SK-N-MC (cell line): ENCODE measurements around the gene RCAN1.

Source experiments
- DNase-seq: peaks from one replicate; pipeline ENCODE4 v3.0.0-alpha.2; 2011; ENCODE audit warnings: low read depth, low spot score
- H3K27ac ChIP-seq: fragments of 200-600 bp; sonication (generic); 2 replicates; pipeline ENCODE4 v1.5.1; 2016; ENCODE audit warnings: mixed run types
- H3K36me3 ChIP-seq: fragments of 200-600 bp; sonication (generic); 2 replicates; pipeline ENCODE4 v1.6.1; 2017; ENCODE audit warnings: antibody characterized with exemption, low read length, mixed read lengths; ENCODE audit not compliant: insufficient read depth
- H3K4me3 ChIP-seq: fragments of 200-600 bp; sonication (generic); 2 replicates; pipeline ENCODE4 v1.5.1; 2016
- H3K9ac ChIP-seq: fragments of 200-600 bp; sonication (generic); 2 replicates; pipeline ENCODE4 v1.8.0; 2017; ENCODE audit warnings: mixed run types, mixed read lengths; ENCODE audit not compliant: insufficient read length
- H3K9me3 ChIP-seq: fragments of 200-600 bp; sonication (generic); 2 replicates; pipeline ENCODE4 v1.6.1; 2017; ENCODE audit warnings: low read depth, mild to moderate bottlenecking, antibody characterized with exemption, low read length, moderate library complexity, mixed read lengths
- EZH2 ChIP-seq: fragments of 200-600 bp; sonication (generic); IDR thresholded peaks from one replicate; pipeline ENCODE4 v1.6.1; 2017; ENCODE audit warnings: antibody characterized with exemption
- FOXP2 ChIP-seq: optimal IDR thresholded peaks from 2 replicates; pipeline ENCODE3; 2011; ENCODE audit warnings: mild to moderate bottlenecking, moderate library complexity; ENCODE audit not compliant: insufficient read depth; ENCODE audit errors: extremely low read length, control extremely low read depth
- POLR2AphosphoS5 ChIP-seq: IDR thresholded peaks from 2 replicates; pipeline ENCODE4 v1.6.1; 2012; ENCODE audit warnings: mild to moderate bottlenecking, low read depth, low read length, borderline replicate concordance

Gene RCAN1

GRCh38 chr21:34630536-34631143, 15.7 kb upstream of the RCAN1 start:
- H3K9ac ChIP-seq = no peak overlapping the region
- H3K4me3 ChIP-seq = no peak overlapping the region
- H3K36me3 ChIP-seq = no peaks in the 10 kb centered on the region
- no peak overlapping the region for H3K27ac ChIP-seq
- no peaks in the 10 kb centered on the region for H3K9me3 ChIP-seq
- DNase-seq = no peak
- TF ChIP-seq EZH2 (no peak), FOXP2 (no peak), POLR2AphosphoS5 (no peak)

GRCh38 chr21:34626131-34626530, 11.2 kb upstream of the RCAN1 start:
- no peak for TF ChIP-seq FOXP2
- no peak for TF ChIP-seq EZH2
- no peak for TF ChIP-seq POLR2AphosphoS5
- Histone ChIP-seq H3K27ac (no peak overlapping the region), H3K9me3 (no peaks in the 10 kb centered on the region), H3K4me3 (no peak overlapping the region), H3K36me3 (no peaks in the 10 kb centered on the region), H3K9ac (no peak overlapping the region)
- DNase-seq = no peak

DNA sequence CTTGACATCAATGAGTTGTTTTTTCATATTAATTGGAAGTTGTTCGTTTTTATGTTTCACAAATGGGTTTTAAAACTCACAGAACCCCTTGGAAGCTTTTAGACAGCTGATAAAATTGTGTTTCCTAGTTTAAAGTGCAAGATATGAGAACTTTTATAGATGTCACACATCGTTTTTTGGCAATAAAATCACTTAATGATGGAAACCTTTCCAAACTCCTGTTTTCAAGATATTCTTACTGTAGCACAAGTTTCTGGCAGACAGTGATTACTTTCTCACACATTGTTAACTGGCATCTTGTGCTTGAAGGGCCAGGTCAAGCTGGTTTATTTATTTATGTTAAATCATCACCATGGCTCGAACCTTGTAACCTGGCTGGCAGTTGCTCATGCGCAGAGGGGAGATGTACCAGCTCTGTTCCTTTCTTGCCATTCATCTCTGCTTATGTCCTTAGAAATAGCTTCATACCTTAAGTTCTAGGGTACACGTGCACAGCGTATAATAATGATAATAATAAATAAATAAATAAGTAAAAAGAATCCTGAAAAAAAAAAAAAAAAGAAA, 10.2 kb upstream of the RCAN1 start:
- no peak for DNase-seq

GRCh38 chr21:34623516-34623915, 8.6 kb upstream of the RCAN1 start:
- no peaks in the 10 kb centered on the region for H3K36me3 ChIP-seq
- no peak for TF ChIP-seq FOXP2
- TF ChIP-seq EZH2 = no peak
- TF ChIP-seq POLR2AphosphoS5 = no peak
- no peak overlapping the region for H3K9ac ChIP-seq
- no peak overlapping the region for H3K27ac ChIP-seq
- H3K9me3 ChIP-seq = no peaks in the 10 kb centered on the region
- H3K4me3 ChIP-seq = no peak overlapping the region
- no peak for DNase-seq

More for the DNA sequence above, 10.2 kb upstream of the RCAN1 start:
- TF ChIP-seq EZH2 (no peak), FOXP2 (no peak), POLR2AphosphoS5 (no peak)
- no peaks in the 10 kb centered on the region for H3K36me3 ChIP-seq
- no peaks in the 10 kb centered on the region for H3K9me3 ChIP-seq
- H3K9ac ChIP-seq = no peak overlapping the region
- no peak overlapping the region for H3K4me3 ChIP-seq
- no peak overlapping the region for H3K27ac ChIP-seq

- Histone ChIP-seq H3K4me3 (no peak overlapping the region), H3K27ac (no peak overlapping the region), H3K36me3 (no peaks in the 10 kb centered on the region), H3K9ac (no peak overlapping the region), H3K9me3 (no peaks in the 10 kb centered on the region)
- no peak for DNase-seq
- TF ChIP-seq POLR2AphosphoS5 (no peak), FOXP2 (no peak), EZH2 (no peak)
Observed at GRCh38 chr21:34621434-34622350, 6.8 kb upstream of the RCAN1 start.

DNA sequence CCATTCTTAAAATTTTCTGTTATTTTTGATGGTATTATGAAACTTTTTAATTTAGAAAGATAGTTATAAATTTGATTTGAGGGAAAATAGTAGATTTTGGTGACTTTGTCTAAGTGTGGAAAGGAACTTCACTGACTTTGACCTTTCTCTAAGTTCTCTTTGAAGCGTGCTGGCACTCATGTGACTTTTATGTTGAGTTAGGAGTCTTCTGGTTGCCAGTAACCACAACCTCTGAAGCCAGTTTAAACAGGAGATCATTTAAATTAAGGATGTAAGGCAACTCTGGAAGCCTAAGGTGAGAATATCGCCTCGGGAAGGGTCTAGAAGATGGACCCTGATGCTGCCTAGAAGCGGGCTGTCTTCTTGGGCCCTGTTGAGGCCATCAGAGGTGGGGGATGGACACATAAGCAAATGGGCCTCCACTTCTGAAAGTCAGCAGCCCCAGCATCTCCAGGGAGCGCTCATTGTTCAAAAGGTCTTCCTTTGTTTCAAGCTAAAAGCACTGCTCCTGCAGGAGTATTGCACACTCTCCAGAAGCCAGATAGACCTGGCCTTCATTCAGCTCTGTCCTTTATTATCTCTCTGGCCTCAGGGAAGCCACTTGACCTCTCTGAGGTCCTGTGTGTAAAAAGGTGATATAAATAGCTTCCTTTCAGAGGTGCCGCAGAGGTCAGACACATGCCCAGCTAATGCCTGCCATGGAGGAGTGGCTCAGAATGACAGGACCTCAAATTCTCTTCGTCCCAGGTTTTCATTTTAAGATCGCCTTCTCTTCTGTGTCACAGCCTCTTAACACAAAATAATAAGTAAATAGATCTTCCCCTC, 5.1 kb upstream of the RCAN1 start:
- H3K27ac ChIP-seq = no peak overlapping the region
- no peak for DNase-seq
- no peaks in the 10 kb centered on the region for H3K9me3 ChIP-seq

DNA sequence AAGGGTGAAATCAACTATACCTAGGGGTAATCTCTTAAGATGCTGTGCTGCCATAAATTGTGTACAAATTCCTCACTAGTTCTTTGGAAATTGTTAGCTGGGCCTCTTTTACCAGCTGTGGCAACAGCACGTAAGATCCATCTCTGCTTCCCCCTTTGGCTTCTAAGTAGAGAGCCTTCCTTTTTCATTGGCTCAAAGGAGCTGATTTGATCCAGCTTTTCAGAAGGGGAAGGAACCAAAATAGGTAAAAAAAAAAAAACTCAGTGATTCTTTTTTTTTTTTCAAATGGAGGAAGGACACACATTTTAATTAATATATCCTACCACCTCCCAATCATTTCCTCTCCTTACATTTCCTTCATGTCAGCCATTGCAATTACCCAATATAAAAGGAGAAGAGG, 4.0 kb upstream of the RCAN1 start:
- DNase-seq = no peak
- H3K9me3 ChIP-seq = no peaks in the 10 kb centered on the region
- H3K4me3 ChIP-seq = no peak overlapping the region
- TF ChIP-seq FOXP2 (no peak), EZH2 (no peak), POLR2AphosphoS5 (no peak)
- H3K27ac ChIP-seq = no peak overlapping the region
- no peaks in the 10 kb centered on the region for H3K36me3 ChIP-seq
- no peak overlapping the region for H3K9ac ChIP-seq

More for the DNA sequence above, 5.1 kb upstream of the RCAN1 start:
- H3K36me3 ChIP-seq = no peaks in the 10 kb centered on the region
- no peak overlapping the region for H3K4me3 ChIP-seq
- TF ChIP-seq POLR2AphosphoS5 = no peak
- no peak for TF ChIP-seq FOXP2
- no peak for TF ChIP-seq EZH2
- H3K9ac ChIP-seq = no peak overlapping the region
